SW480 (cell line): ENCODE results near the gene RPRD1A.
"Not testable (repeated sequence)": the region's sequence is repeated elsewhere in the genome, so short reads cannot be mapped to it uniquely, and the experiment has no call there.

Experiments used
- DNase-seq: peaks from one replicate; pipeline ENCODE4 v3.0.0-alpha.2; 2016; ENCODE audit warnings: low spot score

RPRD1A gene, protein sequence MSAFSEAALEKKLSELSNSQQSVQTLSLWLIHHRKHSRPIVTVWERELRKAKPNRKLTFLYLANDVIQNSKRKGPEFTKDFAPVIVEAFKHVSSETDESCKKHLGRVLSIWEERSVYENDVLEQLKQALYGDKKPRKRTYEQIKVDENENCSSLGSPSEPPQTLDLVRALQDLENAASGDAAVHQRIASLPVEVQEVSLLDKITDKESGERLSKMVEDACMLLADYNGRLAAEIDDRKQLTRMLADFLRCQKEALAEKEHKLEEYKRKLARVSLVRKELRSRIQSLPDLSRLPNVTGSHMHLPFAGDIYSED

DNA sequence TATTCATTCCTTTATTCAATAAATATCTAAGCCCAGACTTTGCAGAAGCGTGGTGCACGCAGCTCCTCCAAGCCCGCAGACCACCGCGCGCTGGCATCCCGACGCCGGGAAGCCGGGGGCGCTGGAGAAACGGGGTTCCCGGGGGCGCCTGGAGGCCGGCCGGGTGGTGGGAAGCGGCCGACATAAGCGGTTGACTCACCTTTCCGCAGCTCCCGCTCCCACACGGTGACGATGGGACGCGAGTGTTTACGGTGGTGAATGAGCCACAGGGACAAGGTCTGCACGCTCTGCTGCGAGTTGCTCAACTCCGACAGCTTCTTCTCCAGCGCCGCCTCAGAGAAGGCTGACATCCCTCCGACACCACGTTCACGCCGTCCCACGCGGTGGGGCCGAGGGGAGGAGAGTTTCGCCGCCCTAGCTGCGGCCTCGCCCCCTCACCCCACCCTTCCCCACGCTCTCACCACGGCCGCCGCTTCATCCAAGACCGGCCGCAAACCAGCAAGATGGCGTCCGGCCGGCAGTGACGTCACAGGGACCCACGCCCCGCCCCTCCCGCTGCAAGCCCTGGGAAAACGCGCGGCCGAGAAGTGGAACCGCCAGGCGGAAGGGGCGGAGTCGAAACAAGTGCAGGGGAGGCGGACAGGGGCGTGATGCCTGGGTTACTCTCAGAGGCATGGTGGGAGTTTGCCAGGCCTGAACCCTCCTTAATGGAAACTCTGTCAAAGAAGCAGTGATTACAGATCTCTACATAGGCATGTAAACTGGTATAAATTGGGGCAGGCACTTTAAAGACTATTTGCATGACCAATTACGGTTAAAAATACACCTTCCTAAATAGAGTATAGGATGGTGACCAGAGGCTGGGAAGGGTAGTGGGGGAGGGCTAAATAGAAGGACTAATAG lies at the start of gene RPRD1A:
TSS of gene RPRD1A (minus strand) at position 505 of the 903 bp plus-strand sequence. CDS start at position 350, 155 bp downstream.
- DNase-seq: peak; percentile 88

DNA sequence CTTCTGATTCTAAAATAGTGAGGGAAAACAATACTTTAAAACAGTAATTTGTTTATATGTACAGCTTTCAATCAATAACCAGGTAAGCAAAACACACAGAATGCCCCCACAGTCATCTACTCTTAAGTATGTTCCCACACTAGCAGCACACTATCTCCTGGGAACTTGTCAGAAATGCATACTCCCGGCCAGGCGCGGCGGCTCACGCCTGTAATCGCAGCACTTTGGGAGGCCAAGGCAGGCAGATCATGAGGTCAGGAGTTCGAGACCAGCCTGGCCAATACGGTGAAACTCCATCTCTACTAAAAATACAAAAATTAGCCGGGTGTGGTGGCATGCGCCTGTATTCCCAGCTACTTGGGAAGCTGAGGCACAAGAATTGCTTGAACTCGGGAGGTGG lies 49.4 kb upstream of the RPRD1A start:
- not testable (repeated sequence) for DNase-seq

DNA sequence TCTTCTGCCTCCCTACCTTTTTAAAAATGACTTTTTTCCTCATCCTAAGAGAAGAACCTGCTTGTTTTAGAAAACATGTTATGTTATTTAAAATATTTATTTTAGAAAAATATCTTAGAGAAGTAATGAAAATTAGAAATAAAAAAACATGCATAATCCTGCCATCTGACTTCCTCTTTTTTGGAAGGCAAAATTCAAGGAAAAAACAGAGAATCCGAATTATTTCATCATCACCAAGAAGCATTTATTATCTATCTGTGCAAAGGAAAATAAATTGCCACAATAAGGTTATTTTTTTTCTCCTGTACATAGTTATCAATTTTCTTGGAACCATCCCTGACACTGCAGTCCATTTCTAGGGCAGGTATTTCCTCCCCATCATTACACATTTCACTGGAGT lies 47.4 kb upstream of the RPRD1A start:
- DNase-seq: no peak

DNA sequence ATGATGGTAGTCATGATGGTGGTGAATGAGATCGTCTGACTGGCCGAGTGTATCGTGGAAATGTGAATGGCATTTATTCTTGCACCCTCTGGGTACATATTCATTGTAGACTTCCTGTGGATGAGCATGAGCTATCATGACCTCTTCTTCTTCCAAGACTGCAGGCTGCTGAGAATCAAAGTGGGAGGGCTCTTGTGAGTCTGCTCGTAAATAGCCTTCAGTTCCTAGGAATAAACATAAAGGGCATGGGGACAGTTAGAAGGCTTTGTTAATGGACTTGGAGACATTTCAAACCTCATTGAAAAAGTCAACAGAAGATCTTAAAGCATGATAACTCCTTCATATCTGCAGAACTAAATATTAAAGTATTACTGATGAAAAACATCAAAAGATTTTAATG lies 46.9 kb upstream of the RPRD1A start:
- no peak for DNase-seq

DNA sequence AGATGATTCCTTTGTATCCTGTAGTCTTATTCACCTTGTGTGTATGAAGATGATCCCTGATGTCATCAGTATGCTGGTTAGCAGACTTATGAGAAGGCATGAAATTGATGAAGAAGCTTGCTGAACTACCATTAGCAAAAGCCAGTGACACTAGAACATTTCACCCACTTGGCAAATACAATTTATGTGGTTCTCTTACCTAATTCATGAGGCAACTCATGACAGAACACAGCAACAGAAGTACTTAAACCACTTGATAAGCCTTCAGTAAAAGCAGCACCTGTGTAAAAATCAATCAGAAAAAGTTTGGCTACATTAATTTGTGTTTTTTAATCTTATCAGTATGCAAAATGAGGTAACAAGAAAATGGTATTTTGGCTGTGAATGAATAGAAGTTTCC lies 44.9 kb upstream of the RPRD1A start:
- DNase-seq: no peak

DNA sequence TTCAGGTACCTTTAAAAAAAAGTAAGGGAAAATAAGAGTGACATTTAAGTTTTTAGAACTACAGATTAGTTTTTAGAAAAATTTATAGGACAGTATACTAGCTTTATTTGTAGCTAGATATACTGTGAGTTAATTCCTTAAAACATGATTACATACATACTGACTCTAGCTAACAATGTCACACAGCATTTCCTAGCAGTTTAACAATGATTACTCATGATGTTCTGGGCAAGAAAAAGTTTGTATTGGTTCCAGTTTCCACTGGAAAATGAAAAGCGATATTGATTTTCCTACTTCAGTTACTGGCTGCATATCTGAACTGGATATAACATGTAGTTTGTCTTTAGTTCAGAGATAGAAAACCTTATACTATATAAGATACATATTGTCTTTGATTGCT lies 42.4 kb upstream of the RPRD1A start:
- DNase-seq: no peak

DNA sequence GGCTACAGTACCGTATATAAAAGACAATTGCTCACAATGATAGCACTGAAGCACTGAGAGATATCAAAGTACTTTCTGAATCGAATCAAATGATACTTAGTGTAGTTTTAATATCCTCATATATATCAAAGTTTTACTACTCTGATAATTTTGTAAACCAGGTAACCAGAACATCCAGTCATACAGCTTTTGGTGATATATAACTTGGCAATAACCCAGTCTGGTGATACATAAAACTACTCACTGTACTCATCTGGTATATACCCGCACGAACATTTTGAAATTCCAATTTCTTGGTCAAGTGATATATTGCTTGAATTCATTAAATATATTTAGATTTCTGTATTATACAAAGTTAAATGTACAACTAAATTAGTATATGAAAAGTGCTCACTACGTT lies 41.2 kb upstream of the RPRD1A start:
- no peak for DNase-seq

DNA sequence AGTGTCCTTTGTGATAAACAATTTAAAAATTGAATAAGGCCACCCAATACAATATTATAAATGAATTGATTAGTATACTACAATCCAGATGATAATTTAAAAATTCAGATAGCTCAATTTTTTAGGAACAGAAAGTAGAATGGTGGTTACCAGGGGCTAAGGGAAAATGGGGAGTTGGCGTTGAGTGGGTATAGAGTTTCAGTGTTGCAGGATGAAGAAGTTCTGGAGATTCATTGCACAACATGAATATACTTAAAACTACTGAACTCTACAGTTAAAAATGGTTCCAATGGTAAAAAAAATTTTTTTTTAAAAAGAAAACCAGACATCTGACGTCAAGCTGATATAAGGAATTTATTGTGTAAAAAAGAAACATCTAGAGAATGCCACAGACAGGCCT lies 40.8 kb upstream of the RPRD1A start:
- DNase-seq: no peak

DNA sequence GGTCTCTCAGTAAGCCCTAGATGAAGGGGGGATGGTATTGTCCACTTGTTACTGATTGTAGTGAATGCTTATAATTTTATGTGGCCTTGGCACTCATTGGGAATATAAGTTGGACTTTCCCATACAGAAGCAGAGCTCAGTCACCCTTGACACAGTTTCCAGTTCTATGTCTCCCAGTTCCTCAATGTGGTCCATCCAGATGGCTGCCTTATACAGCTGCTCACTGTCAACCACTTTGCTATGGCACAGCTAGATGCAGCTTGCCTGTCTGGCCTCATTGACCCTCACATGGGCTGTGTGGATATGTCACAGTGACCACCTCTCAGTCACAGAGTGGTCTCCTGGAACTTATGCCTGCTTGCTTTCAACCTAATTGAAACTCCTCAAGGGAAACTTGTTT lies 40.1 kb upstream of the RPRD1A start:
- DNase-seq: no peak

DNA sequence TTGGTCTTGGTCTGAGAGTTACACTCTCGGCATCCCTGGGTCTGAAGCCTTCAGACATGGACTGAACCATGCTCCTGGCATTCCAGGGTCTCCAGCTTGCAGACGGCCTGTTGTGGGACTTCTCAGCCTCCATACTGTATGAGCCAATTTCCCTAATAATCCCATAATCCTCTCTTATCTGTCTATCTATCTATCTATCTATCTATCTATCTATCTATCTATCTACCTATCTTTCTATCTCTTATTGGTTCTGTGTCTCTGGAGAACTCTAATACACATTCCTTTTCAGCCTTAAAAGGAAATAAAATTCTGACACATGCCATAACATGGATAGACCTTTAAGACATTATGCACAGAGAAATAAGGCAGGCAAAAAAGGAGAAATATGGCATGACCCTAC lies 37.4 kb upstream of the RPRD1A start:
- no peak for DNase-seq

DNA sequence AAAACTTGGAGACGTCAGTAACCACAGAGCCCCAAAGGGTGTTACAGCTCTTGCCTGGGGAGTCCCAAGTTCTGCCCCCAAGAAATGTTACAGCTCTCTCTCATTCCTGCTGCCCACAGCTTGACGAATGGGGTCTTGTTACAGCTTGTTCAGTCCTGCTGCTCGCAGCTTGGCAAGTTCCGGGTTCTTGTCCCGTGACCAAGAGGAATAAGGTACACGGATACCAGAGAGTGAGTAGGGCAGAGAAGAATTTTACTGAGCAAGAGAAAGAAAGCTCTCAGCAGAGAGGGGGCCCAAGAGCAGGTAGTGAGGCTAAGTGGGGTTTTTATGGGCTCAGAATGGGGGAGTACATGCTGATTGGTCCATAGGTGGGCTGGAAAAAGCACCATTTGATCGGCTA lies 34.6 kb upstream of the RPRD1A start:
- no peak for DNase-seq

DNA sequence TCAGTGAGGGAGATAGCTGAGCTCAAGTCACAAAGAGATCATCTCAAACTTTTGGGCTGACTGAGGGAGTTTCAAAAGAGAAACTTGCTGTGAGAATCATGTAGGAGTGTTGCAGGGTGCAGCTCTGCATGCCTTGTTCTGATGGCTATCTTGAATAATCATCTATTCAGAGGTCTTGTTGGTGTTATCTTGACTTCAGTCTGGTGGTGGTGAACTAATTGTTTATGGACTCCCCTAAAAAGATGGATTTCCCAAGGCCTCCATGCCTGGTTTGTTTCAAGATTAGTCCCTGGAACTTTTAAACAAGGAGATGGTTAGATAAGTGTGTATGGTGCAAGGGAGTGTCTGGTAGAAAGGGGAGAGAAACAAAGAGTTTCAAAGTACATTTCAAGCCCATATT lies 32.0 kb upstream of the RPRD1A start:
- DNase-seq: no peak

DNA sequence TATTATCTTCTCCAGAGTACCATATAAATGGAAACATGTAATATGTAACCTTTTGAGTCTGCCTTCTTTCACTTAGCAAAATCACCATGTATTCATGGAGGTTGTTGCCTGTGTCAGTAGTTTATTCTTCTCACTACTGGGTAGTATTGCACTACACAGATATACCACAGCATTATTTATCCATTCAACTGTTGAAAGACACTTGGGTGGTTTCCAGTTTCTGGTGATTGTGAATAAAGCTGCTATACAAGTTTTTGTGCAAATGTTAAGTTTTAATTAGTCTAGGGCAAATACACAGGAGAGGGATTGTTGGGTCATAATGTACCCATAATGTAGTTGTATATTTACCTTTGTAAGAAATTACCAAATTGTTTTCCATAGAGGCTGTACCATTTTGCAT lies 29.6 kb upstream of the RPRD1A start:
- DNase-seq: no peak

DNA sequence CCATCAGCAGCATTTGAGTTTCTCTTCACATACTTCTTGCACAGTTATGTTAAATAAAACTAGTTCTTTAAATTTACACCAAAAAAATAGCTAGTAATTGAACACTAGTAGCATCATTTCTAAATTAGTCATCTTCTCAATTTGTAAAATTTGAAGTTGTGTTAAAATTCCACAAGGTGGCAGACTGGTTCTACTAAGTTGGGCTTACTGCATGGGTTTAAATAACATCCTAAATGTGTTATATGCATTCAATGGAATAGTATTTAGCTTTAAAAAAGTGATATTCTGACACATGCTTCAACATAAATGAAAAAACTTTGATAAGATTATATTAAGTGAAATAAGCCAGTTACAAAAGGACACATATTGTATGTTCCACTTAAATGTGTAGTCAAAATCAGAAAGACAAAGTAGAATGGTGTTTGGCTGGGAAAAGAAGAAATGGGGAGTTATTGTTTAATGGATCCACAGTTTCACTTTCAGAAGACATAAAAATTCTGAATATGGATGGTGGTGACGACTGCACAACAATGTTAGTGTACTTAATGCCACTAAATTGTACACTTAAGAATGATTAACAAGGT lies 28.7 kb upstream of the RPRD1A start:
- peak; percentile 51 for DNase-seq

DNA sequence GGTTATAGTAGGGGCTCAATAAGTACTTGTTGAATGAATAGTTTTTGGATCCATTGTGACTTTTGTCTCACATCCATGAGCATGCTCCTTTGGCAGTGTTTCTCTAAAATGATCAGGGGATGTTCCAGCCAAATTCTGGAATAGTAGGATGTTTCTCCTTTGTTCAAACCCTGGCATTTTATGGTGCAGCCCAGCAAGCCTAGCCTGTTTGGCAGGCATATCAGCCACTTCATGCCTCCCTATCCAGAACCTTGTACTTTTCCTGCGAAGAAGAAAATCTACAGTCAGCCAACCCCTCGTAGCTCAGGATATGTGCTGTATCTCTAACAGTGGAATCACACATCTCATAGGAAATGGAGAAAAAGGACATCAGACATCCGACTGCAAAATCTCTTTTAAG lies 27.1 kb upstream of the RPRD1A start:
- no peak for DNase-seq

DNA sequence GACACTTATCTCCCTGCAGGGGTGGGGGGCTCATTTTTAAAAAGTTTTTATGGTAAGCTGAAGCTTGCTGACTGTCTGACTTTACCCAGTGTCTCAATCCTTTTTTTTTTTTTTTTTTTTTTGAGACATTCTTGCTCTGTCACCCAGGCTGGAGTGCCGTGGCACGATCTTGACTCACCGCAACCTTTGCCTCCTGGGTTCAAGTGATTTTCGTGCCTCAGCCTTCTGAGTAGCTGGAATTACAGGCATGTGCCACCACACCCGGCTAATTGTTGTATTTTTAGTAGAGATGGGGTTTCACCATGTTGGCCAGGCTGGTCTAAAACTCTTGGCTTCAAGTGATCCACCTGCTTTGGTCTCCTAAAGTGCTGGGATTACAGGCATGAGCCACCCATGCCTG lies 24.8 kb upstream of the RPRD1A start:
- not testable (repeated sequence) for DNase-seq

DNA sequence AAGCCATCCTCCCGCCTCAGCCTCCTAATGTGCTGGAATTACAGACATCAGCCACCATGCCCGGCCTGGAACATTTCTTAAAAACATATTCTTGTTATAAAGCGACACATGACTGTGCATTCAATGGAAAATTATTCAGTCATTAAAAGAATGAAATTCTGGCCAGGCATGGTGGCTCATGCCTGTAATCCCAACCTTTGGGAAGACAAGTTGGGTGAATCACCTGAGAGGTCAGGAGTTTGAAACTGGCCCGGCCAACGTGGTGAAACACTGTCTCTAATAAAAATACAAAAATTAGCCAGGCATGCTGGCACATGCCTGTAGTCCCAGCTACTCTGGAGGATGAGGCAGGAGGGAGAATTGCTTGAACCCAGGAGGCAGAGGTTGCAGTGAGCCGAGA lies 21.6 kb upstream of the RPRD1A start:
- DNase-seq: no peak

DNA sequence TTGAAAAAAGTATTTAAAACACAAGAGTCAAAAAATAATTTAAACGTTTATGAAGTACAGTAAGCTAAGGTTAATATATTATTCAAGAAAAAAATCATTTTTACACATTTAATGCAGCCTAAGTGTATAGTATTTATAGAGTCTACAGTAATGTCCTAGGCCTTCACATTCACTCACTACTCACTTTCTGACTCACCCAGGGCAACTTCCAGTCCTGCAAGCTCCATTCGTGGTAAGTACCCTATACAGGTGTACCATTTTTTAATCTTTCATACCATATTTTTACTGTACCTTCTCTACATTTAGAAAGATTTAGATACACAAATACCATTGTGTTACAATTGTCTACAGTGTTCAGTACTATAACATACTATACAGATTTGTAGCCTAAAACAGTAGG lies 20.9 kb upstream of the RPRD1A start:
- no peak for DNase-seq

DNA sequence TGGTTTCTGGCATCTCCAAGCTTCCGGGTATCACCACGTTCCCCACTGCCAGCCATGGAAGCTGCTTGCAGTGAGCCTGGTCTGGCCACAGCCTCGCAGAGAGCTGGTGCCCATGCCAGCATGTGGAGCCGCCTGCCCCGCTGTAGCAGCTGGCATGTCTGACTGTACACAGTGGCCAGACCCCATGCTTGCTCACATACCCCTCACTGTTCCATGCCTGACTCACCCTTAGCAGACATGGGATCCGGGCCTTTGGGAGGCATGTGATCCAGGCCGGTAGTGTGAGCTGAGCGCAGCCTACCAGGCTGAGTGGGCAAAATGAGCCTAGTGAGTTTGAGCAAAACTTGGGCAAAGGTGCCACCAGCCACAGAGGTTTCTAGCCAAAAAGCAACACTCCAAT lies 18.8 kb upstream of the RPRD1A start:
- no peak for DNase-seq

DNA sequence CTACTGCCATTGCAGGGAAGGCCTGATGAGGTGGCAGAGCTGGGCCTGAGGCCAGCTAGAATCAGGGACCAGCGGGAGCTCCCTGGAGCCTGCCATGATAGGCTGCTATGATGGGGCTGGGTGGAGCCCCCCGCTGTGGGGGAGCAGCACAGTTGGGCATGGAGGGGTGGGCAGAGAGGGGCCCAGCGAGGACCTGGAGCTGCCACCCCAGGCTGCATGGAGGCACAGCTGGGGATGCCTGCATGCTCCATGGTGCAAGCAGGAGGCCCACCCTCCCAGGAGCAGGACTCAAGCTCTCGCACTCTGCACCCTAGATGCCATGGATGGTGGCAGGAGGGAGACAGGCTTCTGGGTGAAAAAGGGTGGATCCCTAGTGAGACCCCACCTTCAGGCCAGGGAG lies 17.8 kb upstream of the RPRD1A start:
- DNase-seq: no peak

DNA sequence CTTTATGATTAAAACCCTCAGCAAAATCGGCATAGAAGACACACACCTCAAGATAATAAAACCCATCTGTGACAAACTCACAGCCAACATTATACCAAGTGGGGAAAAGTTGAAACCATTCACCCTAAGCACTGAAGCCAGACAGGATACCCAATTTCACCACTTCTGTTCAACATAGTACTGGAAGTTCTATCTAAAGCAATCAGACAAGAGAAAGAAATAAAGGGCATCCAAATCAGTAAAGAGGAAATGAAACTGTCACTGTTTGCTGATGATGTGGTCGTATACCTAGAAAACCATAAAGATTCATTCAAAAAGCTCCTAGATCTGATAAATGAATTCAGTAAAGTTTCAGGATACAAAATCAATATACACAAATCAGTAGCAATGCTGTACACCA lies 16.4 kb upstream of the RPRD1A start:
- DNase-seq: no peak

DNA sequence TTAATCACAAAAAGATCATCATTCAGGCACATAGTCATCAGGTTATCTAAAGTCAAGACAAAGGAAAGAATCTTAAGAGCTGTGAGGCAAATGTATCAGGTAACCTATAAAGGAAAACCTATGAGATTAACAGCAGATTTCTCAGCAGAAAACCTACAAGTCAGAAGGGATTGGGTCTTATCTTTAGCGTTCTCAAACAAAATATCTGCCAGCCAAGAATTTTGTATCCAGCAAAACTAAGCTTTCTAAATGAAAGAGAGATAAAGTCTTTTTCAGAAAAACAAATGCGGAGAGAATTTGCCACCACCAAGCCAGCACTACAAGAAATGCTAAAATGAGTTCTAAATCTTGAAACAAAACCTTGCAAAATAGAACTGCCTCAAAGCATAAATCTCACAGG lies 13.8 kb upstream of the RPRD1A start:
- DNase-seq: not testable (repeated sequence)
